ENCODE data around the gene NTN5. TPM values are rescaled to one million over a fixed set of nuclear protein-coding genes. Genes with fewer than 3 reads are reported as not detected.

The NTN5 gene
- total and polyA plus RNA-seq, 9 of the 15 experiments (the other 6 are each of a cell fraction or from before 2014, with no cell fraction given), result not detected

- TF ChIP-seq, protein P1, sequence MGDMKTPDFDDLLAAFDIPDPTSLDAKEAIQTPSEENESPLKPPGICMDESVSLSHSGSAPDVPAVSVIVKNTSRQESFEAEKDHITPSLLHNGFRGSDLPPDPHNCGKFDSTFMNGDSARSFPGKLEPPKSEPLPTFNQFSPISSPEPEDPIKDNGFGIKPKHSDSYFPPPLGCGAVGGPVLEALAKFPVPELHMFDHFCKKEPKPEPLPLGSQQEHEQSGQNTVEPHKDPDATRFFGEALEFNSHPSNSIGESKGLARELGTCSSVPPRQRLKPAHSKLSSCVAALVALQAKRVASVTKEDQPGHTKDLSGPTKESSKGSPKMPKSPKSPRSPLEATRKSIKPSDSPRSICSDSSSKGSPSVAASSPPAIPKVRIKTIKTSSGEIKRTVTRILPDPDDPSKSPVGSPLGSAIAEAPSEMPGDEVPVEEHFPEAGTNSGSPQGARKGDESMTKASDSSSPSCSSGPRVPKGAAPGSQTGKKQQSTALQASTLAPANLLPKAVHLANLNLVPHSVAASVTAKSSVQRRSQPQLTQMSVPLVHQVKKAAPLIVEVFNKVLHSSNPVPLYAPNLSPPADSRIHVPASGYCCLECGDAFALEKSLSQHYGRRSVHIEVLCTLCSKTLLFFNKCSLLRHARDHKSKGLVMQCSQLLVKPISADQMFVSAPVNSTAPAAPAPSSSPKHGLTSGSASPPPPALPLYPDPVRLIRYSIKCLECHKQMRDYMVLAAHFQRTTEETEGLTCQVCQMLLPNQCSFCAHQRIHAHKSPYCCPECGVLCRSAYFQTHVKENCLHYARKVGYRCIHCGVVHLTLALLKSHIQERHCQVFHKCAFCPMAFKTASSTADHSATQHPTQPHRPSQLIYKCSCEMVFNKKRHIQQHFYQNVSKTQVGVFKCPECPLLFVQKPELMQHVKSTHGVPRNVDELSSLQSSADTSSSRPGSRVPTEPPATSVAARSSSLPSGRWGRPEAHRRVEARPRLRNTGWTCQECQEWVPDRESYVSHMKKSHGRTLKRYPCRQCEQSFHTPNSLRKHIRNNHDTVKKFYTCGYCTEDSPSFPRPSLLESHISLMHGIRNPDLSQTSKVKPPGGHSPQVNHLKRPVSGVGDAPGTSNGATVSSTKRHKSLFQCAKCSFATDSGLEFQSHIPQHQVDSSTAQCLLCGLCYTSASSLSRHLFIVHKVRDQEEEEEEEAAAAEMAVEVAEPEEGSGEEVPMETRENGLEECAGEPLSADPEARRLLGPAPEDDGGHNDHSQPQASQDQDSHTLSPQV (IDR thresholded peaks at IDR 0.05), result peak; percentile 92
- no peak for TF ChIP-seq MAFK (IDR thresholded peaks at IDR 0.05; ENCODE audit: low read length)
- no peak for TF ChIP-seq JUN (IDR thresholded peaks at IDR 0.05; ENCODE audit: borderline replicate concordance, low read depth, low read length)
- no peak; the same call in 1 of the 2 replicates for TF ChIP-seq JUN (CRISPR knock-in tag; IDR thresholded peaks at IDR 0.05; ENCODE audit: borderline replicate concordance)
- TF ChIP-seq ZNF408 (CRISPR knock-in tag; IDR thresholded peaks at IDR 0.05; ENCODE audit: low read depth), result no peak
- TF ChIP-seq GABPB1 (CRISPR knock-in tag; IDR thresholded peaks at IDR 0.05), result peak; percentile 78
- TF ChIP-seq ZNF77 (CRISPR knock-in tag; IDR thresholded peaks at IDR 0.05), result no peak
- no peak for TF ChIP-seq ZNF41 (CRISPR knock-in tag; conservative IDR thresholded peaks at IDR 0.05)
- TF ChIP-seq ZNF695 (CRISPR knock-in tag; IDR thresholded peaks at IDR 0.05), result no peak
- TF ChIP-seq TCF7L2 (IDR thresholded peaks at IDR 0.05; ENCODE audit: low read depth, low read length), result no peak
- TF ChIP-seq E2F8 (IDR thresholded peaks at IDR 0.05; ENCODE audit: low read depth, partially characterized antibody), result peak; percentile 50
- peak; percentile 39; the same call in 1 of the 2 replicates for TF ChIP-seq KLF1 (tag; IDR thresholded peaks at IDR 0.05)
- no peak for TF ChIP-seq NFXL1 (CRISPR knock-in tag; IDR thresholded peaks at IDR 0.05)
- peak; percentile 72; the same call in 1 of the 2 replicates for TF ChIP-seq BACH1 (tag; IDR thresholded peaks at IDR 0.05)
- TF ChIP-seq NFE2 (IDR thresholded peaks at IDR 0.05; ENCODE audit: low read depth), result no peak
- TF ChIP-seq CHD4 (IDR thresholded peaks at IDR 0.05; ENCODE audit: insufficient read depth, insufficient replicate concordance, low read depth, low read length, poor library complexity, severe bottlenecking), result no peak
- TF ChIP-seq, protein P2, sequence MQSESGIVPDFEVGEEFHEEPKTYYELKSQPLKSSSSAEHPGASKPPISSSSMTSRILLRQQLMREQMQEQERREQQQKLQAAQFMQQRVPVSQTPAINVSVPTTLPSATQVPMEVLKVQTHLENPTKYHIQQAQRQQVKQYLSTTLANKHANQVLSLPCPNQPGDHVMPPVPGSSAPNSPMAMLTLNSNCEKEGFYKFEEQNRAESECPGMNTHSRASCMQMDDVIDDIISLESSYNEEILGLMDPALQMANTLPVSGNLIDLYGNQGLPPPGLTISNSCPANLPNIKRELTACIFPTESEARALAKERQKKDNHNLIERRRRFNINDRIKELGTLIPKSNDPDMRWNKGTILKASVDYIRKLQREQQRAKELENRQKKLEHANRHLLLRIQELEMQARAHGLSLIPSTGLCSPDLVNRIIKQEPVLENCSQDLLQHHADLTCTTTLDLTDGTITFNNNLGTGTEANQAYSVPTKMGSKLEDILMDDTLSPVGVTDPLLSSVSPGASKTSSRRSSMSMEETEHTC (IDR thresholded peaks at IDR 0.05), result peak; percentile 52; the same call in 1 of the 2 replicates
Observed at GRCh38 chr19:48720613-48721296, 47.9 kb upstream of the NTN5 start (continued).
